HG02852 (cell line): Measurements from ENCODE around the gene TMC6.
"Not testable (repeated sequence)": the region's sequence is repeated elsewhere in the genome, so short reads cannot be mapped to it uniquely, and the experiment has no call there.

Experiments used
- ATAC-seq: cut with Tn5 transposase; IDR thresholded peaks from one replicate; pipeline ENCODE4 v1.9.1; 2021; ENCODE audit warnings: mild to moderate bottlenecking, moderate library complexity; ENCODE audit not compliant: unreplicated experiment

Gene TMC6

DNA sequence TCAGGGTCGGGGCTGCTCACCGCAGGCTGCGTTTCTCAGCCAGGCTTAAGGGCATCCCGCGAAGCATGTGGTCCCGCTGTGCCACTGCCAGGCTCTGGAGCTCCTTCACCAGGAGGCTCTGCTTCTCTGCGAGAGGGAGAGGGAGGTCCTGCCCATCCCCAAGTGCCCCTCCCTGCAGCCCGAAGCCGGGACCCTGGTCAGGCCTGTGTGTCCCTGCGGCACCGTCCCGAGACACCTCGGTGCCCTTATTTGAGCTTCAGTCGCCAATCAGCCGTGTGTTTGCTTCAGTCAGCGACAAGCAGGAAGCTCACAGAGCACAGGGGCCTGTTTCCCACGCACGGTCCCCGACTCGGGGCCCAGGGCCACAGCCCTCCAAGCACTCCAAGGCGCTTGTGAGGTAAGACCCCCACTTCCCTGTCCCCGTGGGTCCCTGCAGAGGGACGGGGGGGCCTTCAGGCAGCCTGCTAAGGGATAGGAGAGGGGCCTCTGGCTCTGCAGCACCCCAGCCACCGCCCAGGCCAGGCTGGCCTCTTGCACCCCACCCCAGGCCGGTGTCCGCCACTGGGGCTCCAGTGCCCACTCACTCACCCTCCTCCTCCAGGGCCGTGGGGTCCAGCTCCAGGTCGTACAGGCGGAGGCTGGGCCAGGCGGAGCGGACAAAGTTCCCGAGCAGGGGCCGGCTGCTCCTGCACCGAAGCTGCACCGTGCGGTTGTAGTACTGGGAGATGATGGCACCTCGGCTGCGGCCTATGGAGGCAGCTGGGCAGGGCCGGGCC lies 3.2 kb downstream of the TMC6 start:
- ATAC-seq, result no peak

DNA sequence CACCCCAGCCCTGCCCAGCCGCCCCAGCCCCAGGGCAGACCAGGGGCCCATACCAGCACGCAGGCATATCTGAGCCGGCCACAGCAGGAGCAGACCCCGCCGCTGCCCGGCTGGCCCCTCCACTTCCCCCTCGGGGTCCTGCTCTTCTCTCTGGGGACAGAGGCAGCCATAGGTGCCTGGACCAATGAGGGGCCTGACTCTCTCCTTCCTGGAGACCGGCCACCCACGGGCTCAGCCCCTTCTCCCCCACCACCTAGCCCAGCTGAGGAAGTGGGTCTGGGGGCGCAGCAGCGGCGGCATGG lies 3.8 kb downstream of the TMC6 start:
- ATAC-seq, result no peak

DNA sequence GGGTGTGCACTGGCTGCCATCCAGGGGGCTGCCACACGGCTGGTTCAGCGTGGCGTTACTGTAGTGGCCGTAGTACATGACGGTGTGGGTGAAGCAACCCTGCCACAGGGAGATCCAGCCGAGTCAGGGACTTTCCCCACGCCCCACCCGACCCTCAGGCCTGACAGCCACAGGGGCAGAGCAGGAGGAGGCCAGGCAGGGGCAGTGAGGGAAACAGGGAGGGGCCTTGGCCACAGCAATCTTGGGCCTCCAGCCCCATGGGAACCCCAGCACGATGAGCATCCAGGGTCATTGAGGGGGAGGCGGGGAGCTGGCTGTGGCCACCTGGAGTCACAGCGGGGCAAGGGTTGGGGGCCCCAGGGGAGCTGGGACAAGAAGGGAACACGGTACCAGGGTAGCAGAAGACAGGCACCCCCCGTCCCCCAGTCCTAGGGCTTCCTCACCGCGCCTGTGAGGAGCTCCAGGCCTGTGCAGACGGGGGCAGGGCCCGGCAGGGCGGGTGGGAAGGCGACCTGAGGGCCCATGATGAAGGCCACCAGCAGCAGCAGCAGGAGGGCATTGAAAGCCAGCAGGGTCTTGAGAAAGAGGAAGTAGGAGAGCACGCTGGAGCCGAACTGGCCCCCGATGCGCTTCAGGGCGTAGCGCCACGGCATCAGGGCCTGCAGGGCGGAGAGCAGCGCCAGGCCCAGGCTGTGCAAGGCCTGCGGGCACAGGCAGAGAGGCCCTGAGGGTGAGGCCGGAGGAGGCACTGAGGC lies 4.3 kb downstream of the TMC6 start:
- no peak for ATAC-seq

DNA sequence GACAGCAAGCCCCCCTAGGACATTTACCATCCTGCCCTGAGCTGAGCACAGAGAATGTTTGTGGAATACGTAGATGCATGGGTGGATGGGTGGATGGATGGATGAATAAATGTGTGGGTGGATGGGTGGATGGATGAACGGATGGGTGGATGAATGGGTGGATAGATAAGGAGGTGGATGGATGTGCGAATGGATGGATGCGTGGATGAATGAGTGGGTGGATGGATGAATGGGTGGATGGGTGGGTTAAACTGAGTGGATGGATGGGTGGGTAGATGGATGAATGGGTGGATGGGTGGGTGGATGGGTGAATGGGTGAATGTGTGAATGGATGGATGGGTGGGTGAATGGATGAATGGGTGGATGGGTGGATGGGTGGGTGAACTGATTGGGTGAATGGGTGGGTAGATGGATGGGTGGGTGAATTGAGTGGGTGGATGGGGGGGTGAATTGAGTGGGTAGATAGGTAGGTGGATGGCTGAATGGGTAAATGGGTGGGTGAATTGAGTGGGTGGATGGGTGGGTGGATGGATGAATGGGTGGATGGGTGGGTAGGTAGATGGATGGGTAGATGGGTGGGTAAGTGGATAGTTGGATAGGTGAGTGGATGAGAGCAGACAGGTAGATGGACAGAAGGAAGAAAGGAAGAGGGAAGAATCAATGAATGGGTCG lies 5.2 kb downstream of the TMC6 start:
- no peak for ATAC-seq

DNA sequence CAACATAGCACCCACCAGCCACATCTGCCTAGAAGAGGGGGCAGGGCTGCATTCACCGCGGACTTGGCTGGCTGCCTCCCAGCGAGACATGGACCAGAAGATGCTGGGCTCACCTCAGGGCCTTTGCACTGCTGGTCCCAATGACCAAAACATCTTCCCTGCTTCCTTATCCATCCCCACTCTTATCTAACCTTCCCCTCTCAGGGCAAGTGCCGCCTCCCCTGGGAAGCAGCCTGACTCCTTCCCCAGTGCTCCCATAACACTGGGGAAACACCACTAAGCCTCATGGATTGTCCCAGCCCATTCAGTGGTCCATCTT lies 5.7 kb downstream of the TMC6 start:
- no peak for ATAC-seq

DNA sequence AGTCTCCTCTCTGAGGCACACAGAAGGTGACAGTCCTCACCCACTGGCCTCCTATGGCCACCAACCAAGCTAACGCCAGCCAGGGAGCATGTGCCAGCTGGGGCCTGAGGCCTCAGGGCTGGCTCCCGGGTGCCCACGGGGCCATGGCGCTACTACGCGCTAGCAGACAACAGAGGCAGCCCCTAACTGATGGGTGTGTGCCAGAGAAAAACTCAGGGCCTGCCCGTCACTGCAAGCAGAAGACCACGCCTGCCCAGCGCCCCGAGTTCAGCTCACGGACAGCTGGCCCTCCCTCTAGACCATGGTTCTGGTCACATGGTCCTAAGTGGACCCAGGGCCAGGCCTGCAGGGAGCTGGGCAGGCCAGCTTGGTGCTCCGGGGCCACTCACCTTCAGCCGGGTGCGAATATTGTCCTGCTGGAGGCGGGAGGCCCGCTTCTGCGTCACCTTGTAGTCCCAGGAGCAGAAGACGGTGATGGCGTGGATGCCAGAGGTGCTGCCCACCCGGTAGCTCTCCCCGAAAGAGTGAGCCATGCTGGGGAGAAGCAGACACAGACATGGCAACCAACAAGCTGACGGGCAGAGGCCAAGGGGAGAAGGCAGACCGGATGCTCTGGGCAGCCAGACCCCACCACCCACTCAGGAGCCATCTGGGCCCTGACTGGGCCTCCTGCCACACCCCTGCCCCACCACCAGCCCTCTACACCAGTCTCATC lies 6.2 kb downstream of the TMC6 start:
- no peak for ATAC-seq

DNA sequence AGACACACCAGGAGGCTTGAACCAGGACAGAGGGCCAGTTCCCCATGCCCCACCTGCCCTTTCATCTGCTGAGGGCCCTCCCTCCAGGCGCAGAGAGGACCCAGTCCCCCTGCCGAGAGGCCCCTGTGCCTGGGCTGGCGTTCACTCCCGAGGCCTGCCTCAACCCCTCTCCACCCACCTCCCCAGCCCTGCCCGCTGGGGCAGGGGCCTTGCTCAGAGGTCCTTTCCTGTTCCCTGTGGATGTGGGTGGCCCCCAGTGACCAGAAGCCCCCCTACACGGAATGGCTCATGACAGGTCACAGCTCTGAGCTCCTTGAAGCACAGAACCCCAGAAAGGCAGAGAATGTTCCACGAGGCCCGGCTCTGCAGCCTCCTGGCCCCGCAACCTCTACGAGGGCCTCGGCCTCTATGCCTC lies 6.7 kb downstream of the TMC6 start:
- ATAC-seq, result no peak

DNA sequence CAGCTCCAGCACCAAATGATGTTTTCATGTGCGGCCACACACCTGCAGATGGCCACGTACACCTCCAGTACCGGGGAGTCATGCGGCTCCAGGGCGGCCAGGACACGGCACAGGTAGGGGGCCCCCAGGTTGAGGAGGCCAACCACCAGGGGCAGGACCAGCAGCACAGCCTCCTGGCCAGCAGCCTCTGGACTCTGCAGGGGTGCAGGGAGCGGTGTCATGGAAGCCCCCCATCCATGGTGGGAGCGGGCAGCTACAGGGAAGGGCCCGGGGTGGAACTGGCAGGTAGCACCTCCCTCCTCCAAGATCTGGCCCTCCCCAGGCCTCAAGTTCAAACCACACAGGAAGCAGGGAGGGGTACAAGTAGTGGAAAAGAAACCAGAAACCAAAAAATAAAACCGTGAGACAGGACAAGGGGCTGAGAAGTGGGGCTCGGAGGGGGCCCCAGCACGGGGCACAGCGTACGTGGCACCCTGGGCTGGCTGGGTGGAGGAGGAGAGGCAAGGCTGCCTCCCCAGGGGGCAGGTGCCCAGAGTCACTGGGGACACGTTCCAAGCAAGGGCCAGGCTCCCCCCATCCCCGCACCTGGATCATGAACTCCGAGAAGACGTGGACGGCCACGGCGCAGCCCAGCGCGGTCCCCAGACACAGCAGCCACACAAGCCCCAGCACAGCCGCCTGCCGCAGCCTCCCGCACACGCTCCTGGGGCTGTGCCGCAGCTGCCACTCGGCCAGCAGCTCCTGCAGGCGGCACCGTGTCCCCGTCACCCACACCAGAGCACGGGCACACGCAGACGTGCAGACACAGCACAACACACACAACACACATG lies 7.4 kb downstream of the TMC6 start:
- no peak for ATAC-seq

DNA sequence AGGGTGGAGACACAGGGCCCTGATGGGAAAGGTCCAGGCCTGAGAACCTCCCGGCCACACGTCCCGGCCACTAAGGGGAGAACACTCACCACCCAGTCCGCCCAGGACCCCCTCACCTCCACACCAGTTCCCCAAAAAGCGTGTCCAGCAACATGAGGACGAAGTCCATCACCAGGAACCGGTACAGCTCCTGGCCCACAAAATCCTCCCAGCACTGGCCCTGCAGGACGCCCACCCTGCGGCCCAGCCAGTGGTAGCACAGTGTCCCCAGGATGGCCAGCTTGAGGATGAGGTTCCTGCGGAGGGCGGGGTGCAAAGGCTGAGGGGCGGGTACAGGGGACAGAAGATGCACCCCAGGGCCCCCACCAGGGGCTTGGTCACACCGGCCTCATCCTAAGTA lies 8.0 kb downstream of the TMC6 start:
- no peak for ATAC-seq

DNA sequence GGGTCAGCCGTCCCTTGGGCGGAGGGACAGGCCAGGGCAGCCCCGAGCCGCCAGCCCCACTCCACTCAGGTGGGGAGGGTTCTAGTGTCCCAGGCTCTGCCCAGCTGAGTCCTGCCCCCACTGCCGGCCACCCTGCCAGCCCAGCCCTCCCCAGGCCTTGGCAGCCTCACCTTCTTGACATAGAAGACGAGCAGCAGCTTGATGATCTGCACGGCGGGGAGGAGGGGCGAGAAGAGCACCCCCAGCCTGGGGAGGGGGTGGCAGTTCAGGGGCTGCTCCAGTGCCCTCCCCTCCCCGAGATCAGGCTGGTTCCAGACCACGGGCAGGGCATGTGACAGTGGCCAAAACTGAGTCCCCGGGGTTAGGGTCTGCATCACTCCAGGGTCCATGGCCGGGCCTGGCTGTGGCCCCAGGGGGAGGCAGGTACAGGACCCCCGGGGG lies 9.7 kb downstream of the TMC6 start:
- ATAC-seq, result no peak

DNA sequence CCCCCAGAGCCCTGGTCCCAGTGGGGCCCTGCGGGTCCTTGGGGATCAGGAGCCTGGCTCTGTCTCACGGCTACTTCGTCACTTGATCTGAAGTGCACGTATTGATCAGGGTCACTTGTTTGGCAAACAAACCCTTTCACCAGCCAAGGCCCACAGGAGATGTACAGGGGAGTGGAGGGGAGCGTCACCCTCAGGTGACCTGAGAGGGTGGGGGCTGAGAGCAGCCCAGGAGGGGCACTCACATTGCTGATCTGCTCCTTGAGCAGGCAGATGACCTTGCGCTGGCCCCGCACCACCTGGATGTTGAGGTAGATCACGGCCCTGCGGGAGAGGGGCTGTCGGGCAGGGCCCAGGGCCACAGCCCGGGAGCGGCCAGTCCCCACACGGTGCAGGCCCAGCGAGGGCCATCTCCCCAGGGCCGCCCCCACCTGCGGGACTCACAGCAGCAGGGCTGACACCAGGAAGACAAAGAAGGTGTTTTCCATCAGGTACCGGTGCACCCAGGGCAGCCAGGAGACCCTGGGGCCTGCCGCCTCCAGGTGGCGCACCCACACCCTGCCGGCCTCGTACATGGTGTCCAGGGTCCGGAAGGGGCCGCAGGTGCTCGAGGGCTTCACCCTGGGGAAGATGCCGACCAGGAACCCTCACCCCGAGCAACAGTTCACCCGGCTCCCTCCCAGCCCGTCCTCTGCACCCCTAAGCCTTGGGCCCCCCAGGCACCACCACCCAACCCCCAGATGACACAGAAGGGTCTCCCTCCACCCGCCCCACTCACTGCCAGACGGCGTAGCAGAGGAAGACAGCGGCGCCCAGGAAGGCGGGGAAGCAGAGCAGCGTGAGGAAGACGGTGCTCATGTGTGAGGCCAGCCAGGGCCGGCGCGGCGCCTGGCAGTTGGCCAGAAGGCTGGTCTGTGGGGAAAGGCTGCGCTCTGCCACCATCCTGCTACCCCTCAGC lies 11.3 kb downstream of the TMC6 start:
- ATAC-seq, result no peak

DNA sequence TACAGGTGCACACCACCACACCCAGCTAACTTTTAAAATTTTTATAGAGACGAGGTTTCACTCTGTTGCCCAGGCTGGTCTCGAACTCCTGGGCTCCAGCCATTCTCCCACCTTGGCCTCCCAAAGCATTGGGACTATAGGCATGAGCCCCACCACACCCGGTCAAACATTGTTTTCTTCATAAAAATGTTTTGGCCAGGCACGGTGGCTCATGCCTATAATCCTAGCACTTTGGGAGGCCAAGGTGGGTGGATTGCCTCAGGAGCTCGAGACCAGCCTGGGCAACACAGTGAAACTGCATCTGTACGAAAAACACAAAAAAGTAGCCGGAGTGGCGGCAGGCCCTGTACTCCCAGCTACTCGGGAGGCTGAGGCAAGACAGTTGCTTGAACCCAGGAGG lies 12.1 kb downstream of the TMC6 start:
- ATAC-seq, result no peak

DNA sequence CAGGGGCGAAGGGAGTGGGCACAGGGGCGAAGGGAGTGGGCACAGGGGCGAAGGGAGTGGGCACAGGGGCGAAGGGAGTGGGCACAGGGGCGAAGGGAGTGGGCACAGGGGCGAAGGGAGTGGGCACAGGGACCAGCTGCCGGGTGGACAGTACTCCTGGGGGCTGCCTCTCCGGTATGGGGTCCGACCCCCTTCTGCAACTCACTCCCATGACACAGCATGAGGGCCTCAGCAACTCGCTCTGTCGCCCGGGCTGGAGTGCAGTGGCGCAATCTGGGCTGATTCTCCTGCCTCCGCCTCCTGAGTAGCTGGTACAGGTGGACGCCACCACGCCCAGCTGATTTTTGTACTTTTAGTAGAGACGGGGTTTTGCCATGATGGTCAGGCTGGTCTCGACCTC lies 12.8 kb downstream of the TMC6 start:
- ATAC-seq, result not testable (repeated sequence)

DNA sequence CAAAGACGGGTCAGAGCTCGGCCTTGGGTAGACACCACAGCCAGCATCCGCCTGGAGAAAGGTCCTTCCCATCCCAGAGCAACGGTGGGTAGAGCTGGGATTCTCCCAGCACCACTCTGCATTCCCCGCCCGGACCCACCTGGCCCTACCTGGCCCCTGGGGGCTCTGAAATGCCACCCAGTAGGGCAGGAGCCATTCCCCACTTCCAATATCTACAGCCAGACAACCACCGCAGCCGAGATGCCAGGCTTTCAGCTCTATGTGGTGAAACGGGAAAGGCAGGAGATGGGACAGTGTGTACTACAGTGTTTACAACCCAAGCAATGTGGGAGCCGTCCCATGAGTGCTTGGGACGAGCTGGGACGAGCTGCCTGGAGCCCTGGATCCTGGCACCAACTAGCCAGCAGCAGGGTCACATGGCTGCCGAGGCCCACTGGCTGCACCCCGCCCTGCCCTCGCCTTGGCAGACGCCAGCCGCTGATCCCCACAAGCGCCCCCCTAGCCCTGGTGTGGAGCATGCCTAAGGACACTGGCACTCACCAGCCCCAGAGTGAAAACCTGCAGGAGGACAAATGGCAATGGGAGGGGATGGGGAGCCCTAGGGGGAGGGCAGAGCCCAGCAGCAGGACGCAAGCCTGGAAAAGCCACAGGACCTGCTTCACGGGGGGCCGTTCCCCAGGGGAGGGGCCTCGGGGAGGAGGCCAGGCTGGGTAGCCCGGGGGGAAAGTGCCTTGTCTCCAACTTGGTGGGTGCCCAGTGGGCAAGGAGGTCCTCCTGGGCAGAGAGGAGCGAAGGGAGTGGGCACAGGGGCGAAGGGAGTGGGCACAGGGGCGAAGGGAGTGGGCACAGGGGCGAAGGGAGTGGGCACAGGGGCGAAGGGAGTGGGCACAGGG lies 13.5 kb downstream of the TMC6 start:
- ATAC-seq, result no peak

DNA sequence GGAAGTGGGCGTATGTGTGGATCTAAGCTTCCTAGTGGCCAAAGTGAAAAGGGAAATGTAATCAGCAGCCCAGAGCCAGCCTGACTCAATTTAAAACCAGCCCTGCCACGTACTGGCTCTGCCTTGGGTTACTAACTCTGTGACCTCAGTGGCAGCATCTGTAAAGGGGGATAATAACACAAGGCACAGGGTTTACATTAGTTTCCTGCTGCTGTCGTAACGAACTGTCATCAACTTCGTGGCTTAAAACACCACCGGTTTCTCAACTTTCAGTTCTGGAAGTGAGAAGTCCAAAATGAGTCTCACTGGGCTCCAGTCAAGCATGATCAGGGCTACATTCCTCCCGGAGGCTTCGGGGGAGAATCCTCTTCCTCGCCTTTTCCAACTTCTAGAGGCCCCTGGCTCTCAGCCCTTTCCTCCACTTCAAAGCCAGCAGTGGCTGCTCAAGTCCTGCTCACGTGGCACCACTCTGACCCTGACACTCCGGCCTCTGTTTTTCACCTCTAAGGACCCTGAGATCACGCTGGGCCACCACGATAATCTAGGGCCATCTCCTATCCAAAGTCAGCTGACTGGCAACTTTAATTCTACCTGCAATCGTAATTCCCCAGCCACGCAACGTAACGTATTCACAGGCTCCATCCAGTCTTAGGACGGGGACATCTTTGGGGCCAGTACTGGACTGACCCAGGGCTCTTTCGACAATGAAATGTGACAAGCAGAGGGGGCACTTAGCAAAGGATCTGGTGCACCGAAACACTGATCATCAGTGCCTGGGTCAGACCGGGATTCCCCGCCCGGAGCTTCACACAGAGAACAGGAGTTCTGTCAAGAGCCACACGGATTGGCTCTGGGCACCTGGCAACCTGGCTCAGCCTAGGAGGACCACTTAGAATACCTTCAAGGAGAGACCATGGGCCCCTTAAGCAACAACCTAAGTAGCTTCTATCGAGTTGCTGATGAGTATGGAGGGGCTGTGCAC lies 14.5 kb downstream of the TMC6 start:
- no peak for ATAC-seq

DNA sequence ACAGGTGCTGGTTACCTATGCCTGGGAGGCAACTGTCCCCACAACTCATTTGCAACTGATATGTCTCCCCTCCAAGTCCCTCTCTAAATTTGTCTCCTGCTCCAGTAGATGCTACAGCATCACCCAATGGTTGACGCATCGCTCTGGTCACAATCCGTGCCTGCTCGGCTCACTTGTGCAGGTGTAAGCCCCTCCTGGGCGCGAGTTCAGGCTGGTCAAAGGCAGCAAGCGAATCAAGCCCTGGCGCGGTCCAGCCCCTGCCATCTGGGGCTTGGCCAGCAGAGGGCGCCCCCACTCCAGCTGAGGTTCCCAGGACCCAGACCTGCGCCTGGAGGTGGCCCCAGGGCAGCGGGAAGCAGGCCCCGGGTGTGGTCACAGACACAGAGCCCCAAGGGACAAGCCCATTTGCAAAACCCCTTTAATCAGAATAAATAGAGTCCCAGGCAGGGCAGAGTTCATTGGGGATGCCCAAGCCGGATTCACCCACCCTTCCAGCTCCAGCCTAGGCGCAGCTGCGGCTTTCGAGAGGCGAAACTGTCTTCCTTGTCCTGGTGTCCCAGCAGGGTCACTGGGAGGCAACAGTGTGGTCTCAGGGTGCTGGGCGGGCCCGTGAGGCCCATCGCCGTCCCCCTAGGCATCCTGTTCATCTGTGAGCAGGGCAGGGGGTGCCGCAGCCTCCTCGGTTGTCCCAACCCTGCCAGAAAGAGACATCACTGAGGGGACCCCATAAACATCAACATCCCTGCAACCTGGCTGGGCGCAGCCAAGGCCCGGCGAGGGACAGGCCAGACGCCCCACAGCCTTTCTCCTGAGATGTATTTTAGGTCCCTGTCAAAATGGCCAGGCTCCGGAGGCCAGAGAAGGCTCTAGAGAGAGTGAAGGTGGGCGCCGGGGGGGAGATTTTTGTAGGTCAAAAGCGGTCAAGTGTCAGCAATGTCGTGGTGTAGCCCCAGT lies 15.8 kb downstream of the TMC6 start:
- no peak for ATAC-seq
